ES-I3 (cell line): ENCODE measurements around the gene FOXL2NB.
A peak's percentile ranks its signal among the peaks of the same experiment; 100 is the strongest.

Experiments used
- H3K36me3 ChIP-seq: 2 replicates; pipeline ENCODE4 v1.6.1; 2013; ENCODE audit warnings: mild to moderate bottlenecking, low read length, control low read depth, moderate library complexity; ENCODE audit not compliant: insufficient read depth
- H3K4me1 ChIP-seq: 2 replicates; pipeline ENCODE4 v1.6.1; 2013; ENCODE audit warnings: mild to moderate bottlenecking, control low read depth, low read length; ENCODE audit not compliant: insufficient read depth
- H3K9ac ChIP-seq: 2 replicates; pipeline ENCODE4 v1.6.1; 2013; ENCODE audit warnings: low read depth, mild to moderate bottlenecking, low read length, moderate library complexity
- H3K9me3 ChIP-seq: 2 replicates; pipeline ENCODE4 v1.6.1; 2013; ENCODE audit warnings: mild to moderate bottlenecking, low read length, moderate library complexity; ENCODE audit not compliant: control insufficient read depth, insufficient read depth

The FOXL2NB gene

DNA sequence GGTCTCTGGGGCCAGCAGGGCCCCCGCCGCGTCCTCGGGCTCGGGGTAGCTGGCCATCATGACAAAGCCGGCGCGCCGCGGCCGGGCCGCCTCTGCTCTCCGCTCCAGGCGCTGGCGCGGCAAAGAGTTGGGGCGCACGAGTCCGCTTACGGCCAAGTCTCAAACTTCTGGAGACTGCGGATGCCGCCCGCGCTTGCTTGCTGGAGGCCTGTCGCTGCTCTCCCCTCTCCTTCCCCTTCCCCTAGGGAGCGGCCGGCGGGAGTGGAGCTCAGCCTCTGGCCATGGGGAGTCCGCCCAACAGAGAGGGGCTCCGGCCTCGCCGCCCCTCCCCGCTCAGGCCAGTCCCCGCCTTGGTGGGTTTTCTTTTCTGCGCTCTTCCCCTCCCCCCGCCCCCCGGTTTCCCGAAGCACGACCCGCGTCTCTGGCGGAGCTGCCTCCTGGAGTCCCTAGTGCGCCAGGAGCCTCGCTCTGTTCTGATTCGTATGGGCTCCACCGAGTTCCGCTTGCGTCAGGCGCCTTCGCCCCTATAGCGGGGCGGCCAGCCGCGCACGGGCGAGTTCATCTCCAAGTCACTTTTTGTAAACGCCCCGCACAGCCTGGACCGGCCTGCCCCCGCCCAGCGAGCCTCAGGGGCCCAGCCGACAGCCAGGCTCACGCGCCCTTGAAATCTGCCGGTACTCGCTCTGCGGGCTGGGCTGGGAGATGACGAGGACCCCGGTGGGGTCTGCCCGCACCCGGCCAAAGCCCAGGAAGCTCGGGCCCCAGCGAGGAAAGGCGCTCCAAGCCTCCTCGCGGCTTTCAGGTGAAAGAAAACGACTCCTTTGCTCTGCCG is at the start of gene FOXL2NB, which contains the start of gene FOXL2:
Gene FOXL2NB, plus strand, starts transcription at position 555 of the 832 bp plus-strand sequence. Its CDS starts 148 bp downstream, at position 703.
Gene FOXL2, minus strand, starts transcription at position 475 of the 832 bp plus-strand sequence. Its CDS starts 415 bp downstream, at position 60.
- H3K9ac ChIP-seq = peak within 1 kb of the TSS; percentile 63

GRCh38 chr3:138898301-138898700 is 48.7 kb upstream of the FOXL2NB start:
- no peaks in the 10 kb centered on the region for H3K9me3 ChIP-seq
- H3K36me3 ChIP-seq = no peaks in the 10 kb centered on the region
- no peaks in the 10 kb centered on the region for H3K4me1 ChIP-seq
- no peak overlapping the region for H3K9ac ChIP-seq

More for the DNA sequence above, at the start of gene FOXL2NB, which contains the start of gene FOXL2:
- Histone ChIP-seq H3K4me1 (peaks cover 19% of the 10 kb centered on the region), H3K36me3 (no peaks in the 10 kb centered on the region; the same call in 1 of the 2 replicates), H3K9me3 (no peaks in the 10 kb centered on the region)

DNA sequence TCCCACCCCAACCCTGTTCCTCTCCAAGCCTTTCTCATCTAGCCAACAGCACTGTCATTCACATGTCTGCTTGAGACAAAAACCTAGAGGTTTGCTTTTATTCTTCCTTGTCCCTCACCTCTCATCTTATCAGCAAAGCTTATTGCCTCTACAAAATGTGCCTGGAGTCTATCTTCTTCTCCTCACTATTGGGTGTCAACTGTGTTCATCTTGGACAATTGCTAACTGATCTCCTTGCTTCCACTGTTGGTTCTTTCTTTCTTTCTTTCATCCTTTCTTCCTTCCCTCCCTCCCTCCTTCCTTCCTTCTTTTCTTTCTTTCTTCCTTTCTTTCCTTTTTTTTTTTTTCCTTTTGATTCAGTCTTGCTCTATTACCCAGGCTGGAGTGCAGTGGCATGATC is 48.3 kb upstream of the FOXL2NB start:
- H3K9me3 ChIP-seq = no peaks in the 10 kb centered on the region
- H3K4me1 ChIP-seq = no peaks in the 10 kb centered on the region
- no peak overlapping the region for H3K9ac ChIP-seq
- no peaks in the 10 kb centered on the region for H3K36me3 ChIP-seq

DNA sequence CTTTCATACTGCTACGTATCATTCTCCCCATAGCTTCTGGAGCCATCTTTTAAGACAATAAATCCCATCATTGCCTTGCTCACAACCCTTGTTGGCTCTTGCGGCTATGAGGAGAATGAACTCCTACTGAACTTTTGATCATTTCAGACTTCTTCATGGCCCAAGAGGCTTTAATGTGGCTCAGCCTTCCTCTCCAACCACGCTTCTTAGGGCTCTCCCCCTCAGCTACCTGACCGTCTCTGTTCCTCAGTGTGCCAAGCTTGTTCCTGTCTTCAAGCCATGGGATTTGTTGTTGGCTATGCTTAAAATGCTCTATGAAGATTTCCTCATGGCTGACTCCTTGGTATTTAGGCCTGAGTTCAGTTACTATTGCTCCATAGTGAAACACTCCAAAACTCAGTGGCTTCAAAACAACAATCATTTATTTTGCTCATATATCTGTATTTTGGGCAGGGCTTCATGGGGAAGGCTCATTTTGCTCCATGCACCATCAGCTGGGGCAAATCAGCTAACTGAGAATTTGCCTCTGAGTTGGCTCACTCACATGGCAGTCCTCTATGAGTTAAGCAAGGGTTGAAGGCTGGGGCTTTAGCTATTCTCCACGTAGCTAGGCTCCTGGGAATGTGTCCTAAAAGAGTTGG is 47.5 kb upstream of the FOXL2NB start:
- Histone ChIP-seq H3K9ac (no peak overlapping the region), H3K4me1 (no peaks in the 10 kb centered on the region), H3K9me3 (no peaks in the 10 kb centered on the region), H3K36me3 (no peaks in the 10 kb centered on the region)

DNA sequence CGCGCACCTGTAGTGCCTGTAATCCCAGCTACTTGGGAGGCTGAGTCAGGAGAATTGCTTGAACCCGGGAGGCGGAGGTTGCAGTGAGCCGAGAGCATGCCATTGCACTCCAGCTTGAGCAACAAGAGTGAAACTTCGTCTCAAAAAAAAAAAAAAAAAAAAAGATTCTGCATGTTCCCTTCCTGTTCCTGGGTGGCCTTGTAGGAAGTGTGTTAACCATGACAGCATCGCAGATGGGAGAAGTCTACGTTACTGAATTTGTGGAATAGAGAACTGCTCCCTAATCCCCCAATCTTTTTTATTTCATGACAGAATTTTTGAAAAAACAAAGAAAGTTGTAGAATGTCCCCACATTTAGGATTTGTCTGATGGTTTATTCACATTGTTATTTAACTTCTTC is 45.5 kb upstream of the FOXL2NB start:
- H3K9ac ChIP-seq = no peak overlapping the region
- H3K36me3 ChIP-seq = no peaks in the 10 kb centered on the region
- H3K9me3 ChIP-seq = no peaks in the 10 kb centered on the region
- no peaks in the 10 kb centered on the region for H3K4me1 ChIP-seq

DNA sequence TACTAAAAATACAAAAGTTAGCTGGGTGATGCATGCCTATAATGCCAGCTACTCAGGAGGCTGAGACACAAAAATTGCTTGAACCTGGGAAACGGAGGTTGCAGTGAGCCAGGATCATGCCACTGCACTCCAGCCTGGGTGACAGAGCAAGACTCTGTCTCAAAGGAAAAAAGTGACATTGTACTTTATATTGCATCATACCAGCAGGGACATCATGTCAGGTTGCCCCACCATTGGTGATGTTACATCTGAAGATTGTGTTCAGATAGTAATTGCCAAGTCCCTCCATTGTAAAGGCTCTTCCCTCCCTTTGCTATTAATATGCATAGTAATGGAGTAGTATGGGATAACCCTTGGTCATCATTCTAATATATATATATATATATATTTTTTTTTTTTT is 44.8 kb upstream of the FOXL2NB start:
- no peak overlapping the region for H3K9ac ChIP-seq
- H3K4me1 ChIP-seq = no peaks in the 10 kb centered on the region
- H3K9me3 ChIP-seq = no peaks in the 10 kb centered on the region
- no peaks in the 10 kb centered on the region for H3K36me3 ChIP-seq

- H3K4me1 ChIP-seq = no peaks in the 10 kb centered on the region
- H3K36me3 ChIP-seq = no peaks in the 10 kb centered on the region
- no peaks in the 10 kb centered on the region for H3K9me3 ChIP-seq
- no peak overlapping the region for H3K9ac ChIP-seq
These were observed 39.5 kb upstream of the FOXL2NB start for GRCh38 chr3:138907539-138907938.

DNA sequence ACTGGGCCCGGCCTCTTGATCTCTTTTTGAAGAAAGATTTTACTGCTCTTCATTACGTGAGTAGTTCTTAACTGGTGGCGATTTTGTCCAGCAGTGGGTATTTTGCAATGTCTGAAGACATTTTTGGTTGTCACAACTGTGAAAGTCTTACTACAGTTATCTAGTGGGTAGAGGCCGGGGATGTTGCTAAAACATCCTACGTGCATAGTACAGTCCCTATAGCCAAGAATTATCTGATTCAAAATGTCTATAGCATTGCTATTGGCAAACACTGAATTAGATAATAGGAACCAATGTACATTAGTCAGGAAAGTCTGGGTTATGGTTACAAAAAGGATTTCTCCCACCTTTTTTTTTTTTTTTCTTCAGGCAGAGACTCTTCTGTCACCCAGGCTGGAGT is 38.2 kb upstream of the FOXL2NB start:
- Histone ChIP-seq H3K9ac (no peak overlapping the region), H3K4me1 (no peaks in the 10 kb centered on the region), H3K36me3 (no peaks in the 10 kb centered on the region), H3K9me3 (no peaks in the 10 kb centered on the region)

DNA sequence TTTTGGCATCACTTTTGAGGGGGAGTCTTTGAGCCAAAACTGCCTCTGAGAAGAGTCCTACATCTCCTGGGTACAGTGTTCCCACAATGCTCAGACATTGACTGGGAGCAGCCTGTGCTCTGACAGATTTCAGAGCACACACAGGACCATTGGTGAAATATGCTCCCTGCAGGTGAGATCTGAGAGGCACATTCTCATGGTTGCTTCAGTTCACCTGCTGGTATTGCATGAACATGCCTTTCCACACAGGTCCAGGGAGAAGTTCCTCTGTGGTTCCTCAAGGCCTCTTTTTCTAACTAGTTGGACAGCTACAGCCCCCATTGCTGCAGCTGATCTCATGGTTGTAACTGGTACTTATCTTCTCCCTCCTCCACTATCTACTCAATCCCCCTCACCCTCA is 37.1 kb upstream of the FOXL2NB start:
- Histone ChIP-seq H3K9ac (no peak overlapping the region), H3K4me1 (no peaks in the 10 kb centered on the region), H3K9me3 (no peaks in the 10 kb centered on the region), H3K36me3 (no peaks in the 10 kb centered on the region)

GRCh38 chr3:138911621-138912020 is 35.4 kb upstream of the FOXL2NB start:
- no peaks in the 10 kb centered on the region for H3K9me3 ChIP-seq
- no peaks in the 10 kb centered on the region for H3K36me3 ChIP-seq
- no peaks in the 10 kb centered on the region for H3K4me1 ChIP-seq
- H3K9ac ChIP-seq = no peak overlapping the region

DNA sequence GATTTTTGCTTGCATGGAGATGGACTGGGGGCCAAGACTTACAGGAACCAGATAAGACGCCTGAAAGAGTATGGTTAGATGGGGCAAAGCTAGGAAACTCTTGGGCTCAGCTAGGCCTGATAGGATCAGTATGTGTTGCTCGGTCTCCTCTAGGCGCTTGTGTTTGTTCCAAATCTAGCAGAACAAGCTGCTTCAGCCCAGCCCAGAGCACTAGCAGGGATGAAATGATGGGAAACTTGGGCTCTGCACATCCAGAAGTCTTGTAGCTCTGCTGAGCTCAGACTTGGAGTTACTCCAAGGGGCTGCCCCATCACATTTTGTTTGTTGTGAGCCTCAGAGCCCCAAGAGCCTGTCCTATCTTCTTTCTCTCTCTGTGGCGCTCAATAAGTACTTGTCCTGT is 34.8 kb upstream of the FOXL2NB start:
- Histone ChIP-seq H3K4me1 (no peaks in the 10 kb centered on the region), H3K9ac (no peak overlapping the region), H3K9me3 (no peaks in the 10 kb centered on the region), H3K36me3 (no peaks in the 10 kb centered on the region)

- Histone ChIP-seq H3K36me3 (no peaks in the 10 kb centered on the region), H3K9ac (no peak overlapping the region), H3K9me3 (no peaks in the 10 kb centered on the region), H3K4me1 (no peaks in the 10 kb centered on the region)
These were observed 33.3 kb upstream of the FOXL2NB start for GRCh38 chr3:138913766-138914165.

GRCh38 chr3:138914870-138915502 is 32.0 kb upstream of the FOXL2NB start:
- H3K9ac ChIP-seq = peak overlapping the region; percentile 67
- no peaks in the 10 kb centered on the region for H3K4me1 ChIP-seq
- no peaks in the 10 kb centered on the region for H3K36me3 ChIP-seq
- no peaks in the 10 kb centered on the region for H3K9me3 ChIP-seq

GRCh38 chr3:138915503-138916498 is 31.2 kb upstream of the FOXL2NB start:
- no peaks in the 10 kb centered on the region for H3K36me3 ChIP-seq
- H3K9ac ChIP-seq = peak overlapping the region; percentile 95
- no peaks in the 10 kb centered on the region for H3K4me1 ChIP-seq

More at GRCh38 chr3:138915503-138916498, 31.2 kb upstream of the FOXL2NB start:
- no peaks in the 10 kb centered on the region for H3K9me3 ChIP-seq
